Right renal pelvis (tissue), 4 donors: ENCODE measurements around the gene AP5B1. TPM values are rescaled to one million over a fixed set of nuclear protein-coding genes. Genes with fewer than 3 reads are reported as not detected.

Source experiments
- DNase-seq, 4 donors: peaks; one replicate each; pipeline ENCODE4 v3.0.0-alpha.2; 2013; ENCODE audit warnings: low read depth in 4 of 4, low spot score in 3 of 4, missing footprints in 1 of 4
- polyA plus RNA-seq, 4 donors: library from polyadenylated mRNA; unstranded; fragments of 120-200 nt; gene quantifications; one replicate each; pipeline ENCODE4 v1.2.1, GENCODE V29; 2013; ENCODE audit not compliant: insufficient read length in 4 of 4

AP5B1 gene, protein sequence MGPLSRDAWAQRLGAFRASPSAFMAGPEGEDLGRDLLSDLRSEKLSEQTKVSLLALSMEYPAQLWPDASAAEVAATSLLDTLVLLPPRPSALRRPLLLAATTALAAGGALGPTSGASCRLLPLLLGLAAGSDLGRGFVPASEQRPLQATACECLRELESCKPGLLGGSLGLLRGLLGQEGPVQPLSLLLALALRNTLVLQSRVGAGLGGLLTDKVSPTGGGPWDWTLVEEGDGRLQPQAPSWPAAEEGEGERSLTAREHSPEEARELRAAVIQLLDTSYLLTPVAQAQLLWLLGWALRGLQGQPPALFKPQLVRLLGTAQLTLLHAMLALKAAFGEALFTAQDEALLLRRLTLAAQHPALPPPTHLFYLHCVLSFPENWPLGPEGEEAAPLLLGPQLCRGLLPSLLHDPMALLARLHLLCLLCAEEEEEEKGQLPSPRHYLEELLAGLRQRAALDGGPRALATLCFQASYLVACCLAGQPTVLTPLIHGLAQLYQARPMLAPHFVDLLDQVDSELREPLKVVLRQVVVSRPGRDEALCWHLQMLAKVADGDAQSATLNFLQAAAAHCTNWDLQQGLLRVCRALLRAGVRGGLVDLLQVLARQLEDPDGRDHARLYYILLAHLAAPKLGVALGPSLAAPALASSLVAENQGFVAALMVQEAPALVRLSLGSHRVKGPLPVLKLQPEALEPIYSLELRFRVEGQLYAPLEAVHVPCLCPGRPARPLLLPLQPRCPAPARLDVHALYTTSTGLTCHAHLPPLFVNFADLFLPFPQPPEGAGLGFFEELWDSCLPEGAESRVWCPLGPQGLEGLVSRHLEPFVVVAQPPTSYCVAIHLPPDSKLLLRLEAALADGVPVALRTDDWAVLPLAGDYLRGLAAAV
- 1 to 10 TPM; 6.0 to 9.5 (median 6.4) TPM for polyA plus RNA-seq

DNA sequence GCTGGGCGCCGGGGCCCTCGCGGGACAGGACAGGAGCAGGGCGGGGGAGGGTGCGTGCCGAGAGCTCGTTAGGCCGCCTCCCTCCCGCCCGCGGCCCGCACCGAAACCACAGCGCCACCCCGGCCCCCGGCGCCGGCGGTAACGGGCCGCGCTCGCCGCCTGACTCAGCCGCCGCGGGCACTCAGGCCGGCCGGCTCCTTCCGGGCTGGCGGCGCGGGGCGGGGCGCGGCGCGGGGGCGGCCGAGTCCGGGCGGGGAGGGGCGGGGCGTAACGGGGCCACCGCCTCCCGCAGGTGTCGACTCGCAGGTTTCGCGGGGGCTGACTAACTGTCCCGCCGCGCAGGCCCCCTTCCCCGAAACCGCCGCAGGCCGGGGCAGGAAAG, at the start of gene AP5B1:
TSS of gene AP5B1 (minus strand) at position 207 of the 382 bp plus-strand sequence. CDS start 385 bp downstream, outside the sequence.
- DNase-seq = no peak

DNA sequence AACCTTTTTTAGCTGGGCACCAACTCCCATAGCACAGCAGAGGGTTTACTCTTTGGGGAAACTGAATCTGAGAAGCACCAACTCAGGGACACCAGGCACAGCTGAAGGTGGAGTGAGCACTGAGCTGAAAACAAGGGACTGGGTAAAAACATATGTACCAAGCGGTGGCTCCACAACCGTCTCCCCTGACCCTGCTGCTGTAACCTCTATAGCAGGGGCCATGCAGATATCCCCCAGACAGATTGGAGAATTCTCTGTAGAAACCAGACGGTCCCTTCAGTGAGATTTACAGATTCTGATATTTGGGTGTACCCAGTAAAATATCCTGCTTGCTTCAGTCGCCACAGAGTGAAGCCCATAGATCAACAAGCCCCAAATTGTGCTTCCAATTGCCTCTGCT, 48.7 kb upstream of the AP5B1 start:
- DNase-seq = no peak

DNA sequence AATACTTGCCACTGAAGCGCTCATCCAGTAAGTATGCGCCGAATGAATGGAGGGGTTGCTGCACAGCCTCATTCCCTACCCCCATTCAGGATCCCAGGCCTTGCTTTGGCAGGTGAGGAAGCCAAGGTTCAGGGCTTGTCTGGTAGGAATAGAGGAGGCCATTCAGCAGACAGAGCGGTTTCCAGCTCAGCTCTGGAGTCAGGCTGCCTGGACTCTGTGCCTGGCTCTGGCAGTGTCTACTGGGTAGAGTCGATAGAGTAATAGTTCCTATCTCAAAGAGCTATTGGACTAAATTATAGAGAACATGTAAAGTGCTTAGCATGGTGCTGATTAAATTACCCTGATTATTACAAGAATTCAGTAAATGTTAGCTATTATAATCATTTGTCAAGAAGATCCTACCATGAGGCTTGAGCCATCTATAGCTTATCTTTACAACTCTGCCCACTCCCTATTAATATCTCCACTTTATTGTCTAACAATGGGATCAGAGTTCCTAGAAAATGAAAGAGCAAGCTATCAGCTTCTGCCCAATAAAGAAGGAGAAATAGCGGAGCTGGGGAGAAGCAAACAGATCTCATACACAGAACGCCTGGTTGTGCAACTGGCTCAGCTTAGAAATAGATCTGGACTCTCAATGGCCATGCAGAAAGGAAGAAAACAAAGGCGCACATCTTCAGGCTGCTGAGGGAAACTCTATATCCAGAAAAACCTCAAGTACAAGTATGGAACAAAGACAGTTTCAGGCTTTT, 46.4 kb upstream of the AP5B1 start:
- no peak for DNase-seq

DNA sequence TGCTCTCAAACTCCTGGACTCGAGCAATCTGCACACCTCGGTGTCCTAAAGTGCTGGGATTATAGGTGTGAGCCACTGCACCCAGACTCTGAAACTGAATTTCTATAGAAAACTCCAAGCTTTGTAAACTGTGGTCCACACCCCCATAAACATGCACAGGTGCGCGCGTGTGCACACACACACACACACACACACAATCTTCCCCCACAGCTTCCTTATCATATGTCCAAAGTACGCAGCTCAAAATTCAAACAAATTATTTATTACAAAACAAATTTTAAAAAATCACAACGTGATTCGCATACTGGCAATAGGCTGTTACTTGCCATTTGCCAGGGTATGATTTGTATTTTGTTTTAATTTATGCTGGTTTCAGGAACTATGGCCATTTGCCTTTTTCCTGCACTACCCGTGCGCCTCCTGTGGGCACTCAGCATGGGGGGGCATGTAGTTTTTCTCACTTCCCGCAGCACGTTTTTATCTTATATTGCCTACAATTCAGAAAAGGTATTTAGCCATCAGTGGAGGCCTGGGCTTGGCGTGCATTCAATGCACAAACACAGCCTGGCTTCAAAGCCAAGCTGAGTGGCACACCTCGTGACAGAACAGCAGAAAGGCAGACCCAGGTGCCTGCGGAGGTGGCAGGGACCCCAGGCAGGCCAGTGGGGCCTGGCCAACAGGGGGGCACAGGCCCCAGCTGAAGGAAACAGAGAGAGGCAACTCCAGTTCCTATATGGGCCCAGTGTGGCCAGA, 42.2 kb upstream of the AP5B1 start:
- no peak for DNase-seq

DNA sequence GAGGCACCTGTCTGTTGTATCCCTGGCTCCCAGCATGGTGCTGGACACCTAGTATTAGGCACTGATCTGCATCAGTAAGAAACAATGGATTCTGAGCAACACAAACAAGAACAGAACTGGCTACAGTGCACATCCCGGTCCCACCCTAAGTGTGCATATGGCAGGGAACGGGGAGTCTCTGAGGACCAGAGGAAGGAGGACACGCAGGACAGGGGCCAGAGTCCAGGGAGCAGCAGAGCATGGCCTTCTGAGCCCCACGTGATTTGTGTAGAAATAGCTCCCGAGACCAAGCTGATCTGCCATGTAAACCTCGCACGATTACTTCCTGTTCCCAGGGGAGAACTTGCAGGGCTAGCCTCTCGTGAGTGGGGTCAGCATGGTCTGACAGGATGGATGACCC, 40.3 kb upstream of the AP5B1 start:
- peak in 1 of 4 donors; percentile 22 for DNase-seq

DNA sequence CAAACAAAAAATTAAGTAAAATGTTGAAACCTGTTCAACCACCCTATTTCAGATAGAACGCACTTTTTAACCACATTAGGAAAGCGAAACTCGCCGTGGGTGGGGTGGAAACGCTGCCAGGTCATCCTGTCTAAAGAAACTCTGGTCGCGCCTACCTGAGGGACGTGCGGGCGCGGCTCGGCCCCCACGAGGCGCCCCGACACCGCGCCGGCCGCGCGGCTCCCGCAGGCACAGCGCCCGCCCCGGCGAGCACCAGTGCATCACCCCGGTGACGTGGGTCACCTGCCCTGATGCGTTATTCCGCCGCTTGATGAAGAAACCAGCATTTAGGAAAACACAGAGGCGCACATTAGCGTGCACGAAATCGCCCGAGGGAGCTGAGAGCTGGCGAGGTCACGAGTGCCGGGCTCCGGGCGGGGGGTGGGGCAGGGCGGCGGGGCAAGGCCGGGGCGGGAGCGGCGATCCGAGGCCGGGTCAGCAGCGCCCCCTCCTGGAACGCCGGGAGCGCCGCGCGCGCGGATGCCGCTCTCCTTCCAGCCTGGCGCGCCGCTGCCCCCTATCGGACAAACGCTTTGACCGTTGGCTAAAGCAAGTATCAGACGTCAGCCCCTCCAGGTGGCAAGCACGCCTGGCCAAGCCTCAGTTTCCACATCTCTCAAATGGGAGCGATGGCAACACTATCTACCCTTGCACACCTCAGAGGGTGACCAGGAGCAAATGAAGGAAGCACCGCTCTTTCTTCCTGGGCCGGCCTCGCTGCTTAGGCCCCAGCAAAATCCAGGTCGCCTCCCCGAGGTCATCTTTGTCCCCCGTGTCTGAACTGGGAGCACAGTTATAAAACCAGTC, 37.3 kb upstream of the AP5B1 start:
- peak; percentile 75 to 88 (median 84) for DNase-seq

DNA sequence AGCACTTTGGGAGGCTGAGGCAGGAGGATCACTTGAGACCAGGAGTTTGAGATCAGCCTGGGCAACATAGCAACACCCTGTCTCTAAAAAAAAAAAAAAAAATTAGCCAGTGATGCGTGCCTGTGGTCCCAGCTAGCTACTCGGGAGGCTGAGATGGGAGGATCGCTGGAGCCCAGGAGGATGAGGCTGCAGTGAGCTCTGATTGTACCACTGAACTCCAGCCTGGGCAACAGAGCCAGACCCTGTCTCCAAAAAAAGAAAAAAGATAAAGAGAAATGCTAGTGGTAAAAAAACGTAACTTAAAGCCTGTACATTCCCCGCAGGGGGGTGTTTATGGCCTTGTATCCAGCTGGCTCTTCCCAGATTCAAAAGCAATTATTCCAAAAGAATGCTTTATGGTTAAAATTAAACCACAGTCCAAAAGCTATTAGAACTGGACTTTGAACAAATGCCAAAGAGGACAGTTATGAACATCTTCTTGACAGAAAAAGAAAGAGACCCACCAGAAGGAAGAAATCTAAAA, 36.6 kb upstream of the AP5B1 start:
- DNase-seq = peak in 1 of 4 donors; percentile 25

DNA sequence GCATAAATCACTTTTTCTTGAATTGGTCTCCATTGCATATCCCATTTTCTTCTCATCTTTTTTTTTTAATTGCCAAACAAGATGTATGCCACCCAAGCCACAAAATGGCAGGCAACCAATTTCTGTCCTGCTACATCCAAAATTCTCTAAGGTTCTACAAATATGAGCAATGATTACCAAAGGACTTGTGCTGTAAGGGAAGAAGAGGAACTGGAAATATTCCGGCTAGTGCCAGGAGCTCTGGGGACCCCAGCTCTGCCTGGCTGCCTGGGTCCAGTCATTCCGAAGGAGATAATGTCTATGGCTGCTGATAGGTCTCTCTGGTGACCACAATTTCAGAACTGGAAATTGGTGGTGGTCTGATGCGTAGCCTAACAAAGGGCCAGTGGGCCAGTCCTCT, 35.9 kb upstream of the AP5B1 start:
- no peak for DNase-seq

DNA sequence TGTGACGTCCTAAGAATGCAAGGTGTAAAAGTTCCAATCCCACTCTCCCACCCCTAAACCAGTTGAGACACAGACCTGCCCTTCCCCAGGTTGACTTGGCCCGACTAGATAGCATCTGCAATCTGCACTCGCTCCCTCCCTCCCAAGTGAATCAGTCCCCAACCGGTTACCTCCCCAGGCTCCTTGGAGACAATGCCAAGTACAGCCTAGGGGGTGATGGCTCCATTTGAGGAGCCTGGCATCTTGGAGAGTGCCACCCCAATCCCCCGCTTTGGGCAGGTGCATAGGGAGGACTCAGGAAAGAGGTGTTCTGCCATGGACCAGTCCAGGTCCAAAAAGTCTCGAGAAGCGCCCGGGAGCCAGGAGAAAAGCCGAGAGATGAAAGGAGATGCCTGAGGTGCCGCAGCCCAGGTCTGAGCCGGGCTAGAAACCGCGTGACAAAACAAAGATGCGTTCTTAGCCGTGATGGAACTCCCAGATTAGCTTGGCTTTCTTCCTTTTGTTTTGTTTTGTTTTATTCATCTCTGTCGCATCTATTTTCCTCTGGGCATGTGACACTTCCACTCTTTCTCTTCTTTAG, 34.3 kb upstream of the AP5B1 start:
- DNase-seq = no peak

DNA sequence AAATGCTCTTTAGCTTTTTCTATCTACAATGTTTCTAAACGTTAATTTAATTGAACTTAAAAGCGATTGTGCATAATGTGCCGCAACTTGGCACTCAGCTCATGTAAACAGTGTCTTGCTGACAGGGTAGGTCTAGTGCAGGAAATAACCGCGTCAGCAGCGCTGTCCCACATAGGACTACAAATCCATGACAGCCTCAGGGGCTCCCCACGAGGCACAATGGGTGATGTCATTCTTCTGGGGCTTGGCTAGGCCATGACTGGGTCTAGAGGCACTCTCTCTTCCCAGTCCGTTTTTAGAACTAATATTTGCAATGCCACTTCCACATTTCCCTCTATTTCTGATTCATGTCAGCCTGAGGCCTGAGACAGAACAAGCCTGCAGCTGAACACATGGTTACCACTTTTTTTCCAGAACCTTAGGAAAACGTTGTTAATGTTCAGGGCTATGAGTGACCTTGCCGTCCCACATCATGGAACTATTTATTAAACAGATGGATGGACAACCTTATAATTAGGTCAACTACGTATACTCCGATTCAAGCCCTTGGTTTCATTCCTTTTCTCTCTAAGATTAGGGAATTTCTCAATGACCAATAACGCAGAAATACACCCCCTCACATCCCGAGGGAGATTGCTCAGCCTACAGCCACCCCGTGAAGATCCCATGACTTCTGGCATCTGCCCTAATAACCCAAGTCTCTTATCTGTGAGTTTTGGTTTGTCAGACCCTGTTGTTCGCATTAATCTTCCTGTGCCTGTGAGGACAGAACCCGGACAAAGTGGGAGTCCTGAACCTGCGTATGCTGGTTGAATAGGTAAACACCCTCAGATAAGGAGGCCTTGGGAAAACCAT, 33.6 kb upstream of the AP5B1 start:
- no peak for DNase-seq

DNA sequence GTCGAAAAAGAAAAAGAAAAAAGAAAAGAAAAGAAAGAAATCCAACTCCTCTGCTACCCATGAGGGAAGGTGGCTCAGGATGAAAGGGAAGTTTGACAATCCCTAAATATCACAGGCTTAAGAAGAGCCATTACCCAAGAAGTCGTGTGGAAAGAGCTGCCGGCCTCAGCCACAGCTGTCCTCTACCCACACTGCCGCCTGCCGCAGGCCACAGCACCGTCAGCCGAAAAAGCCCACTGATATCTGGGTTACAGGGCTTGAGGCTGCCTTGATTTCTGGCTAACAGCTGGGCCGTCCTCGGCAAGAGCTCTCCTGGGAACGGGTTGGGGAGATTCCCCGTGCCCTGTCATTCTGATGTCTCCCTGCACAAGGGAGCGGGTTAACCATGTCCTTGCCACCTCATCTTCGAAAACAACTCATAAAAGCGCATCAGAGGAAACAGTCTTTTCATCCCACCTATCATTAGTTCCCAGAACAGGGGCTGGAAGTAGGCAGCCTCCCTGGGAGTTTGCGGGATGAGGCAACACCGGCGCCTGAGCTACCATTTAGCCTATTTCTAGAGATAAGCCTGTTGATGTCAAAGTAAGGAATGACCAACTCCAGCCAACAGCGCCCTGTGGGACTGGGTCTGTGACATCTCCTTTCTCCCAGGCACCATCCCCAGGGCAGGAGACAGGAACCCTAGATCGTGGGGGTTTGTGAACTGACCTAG, 31.1 kb upstream of the AP5B1 start:
- DNase-seq = no peak

DNA sequence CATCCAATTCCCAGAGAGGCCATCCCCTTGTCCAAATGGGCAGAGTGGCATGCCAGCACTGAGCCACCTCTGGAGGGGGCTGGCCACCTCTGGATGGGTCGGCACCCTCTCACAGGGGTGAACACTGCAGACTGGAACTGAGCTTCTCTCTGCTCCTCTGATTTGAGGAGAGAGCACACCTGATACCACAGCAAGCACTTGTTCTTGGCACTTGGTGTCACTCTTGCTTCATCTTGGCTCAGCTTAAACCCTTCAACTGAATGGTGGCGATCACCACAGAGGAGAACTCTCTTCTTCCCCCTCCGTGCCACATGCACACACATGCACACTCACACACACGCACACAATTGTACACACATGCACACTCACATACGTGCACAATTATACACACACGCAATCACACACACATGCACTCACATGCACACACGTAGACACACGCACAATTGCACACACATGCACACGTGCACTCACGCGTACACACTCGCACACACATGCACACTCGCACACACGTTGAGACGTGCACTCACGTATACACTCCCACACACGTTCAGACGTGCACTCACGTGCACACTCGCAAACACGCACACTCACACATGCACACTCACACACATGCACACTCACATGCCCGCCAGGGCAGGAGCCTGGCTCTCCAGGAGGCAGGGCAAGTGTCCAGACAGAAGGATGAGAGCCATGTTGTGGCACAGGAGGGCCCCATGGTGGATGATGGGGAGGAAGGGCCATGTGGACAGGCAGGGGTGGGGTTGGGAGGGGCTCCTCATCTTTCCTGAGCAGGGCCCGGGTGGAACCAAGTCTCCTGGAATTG, 29.5 kb upstream of the AP5B1 start:
- DNase-seq = no peak

DNA sequence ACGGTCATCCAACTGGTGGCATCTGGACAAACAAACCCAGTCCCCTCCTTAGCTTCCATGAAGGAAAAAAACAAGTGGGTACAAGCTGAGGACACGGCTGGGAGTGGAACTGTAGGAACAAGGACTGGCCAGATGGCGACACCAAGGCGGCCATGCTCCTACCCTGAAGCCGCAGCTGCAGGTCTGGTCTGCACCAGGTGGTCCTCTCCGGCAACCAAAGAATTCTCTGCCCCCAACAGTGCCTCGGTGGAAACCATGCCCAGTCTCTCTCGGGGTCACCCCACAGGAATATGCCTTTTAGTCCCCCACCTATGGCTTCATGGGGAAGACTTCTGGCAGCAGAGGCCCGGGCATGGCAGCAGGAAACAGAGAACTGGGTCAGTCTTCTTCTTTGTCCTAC, 28.7 kb upstream of the AP5B1 start:
- DNase-seq = no peak

DNA sequence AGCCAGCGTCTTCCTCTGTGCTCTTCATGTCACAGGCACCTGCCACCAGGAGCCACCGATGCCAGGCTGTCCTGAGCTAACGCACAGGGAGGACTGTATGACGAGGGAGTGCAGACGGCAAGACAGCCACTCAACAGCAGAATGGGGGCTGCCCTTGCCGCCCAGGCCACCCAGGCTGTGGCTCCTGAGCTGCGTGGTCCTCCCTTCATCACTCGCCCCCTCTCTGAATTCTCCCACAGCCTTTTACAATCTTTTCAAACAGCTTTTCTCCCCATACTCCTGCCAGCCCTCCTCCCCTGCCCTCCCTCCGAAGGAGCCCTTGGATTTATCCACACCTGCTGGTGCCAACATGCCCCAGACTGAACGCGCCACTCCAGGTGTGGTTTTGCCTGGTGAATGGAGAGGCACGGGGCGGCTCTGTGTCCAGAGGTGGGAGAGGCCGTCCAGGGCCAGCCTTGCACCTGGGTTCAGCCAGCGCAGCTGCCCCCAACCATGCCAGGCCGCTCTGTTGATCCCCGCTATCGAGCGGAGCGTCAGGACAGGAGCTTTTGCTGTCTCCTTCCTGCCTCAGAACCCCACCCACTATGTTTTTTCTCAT, 28.1 kb upstream of the AP5B1 start:
- no peak for DNase-seq

DNA sequence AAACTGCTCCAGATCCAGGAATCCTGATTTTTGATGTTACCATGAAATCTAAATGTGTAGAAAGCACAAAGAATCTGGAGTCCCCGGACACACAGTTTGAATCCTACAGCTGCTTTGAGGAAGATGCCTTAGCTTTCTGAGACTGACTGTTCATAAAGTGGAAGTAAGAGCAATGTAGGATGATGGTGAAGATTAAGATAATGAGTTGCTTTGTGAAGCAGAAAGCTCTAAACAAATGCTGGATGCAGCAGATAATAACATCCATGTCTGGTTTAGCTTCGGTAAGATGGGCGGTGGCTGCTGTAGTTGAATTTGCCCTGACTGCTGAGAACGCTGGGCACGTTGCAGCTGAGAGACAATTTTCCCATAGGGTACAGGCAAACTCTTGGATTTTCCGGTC, 26.2 kb upstream of the AP5B1 start:
- DNase-seq = no peak
